22Rv1 (cell line): Measurements from ENCODE around the gene AIG1.

Source experiments
- H3K27ac ChIP-seq: fragments of 450-650 bp; 2 replicates; pipeline ENCODE4 v1.5.1; 2017
- CTCF ChIP-seq: fragments of 450-650 bp; IDR thresholded peaks from 2 replicates; pipeline ENCODE4 v1.5.1; 2017; ENCODE audit warnings: mild to moderate bottlenecking
- ZFX ChIP-seq: fragments of 450-650 bp; IDR thresholded peaks from 2 replicates; pipeline ENCODE4 v1.6.1; 2017; ENCODE audit warnings: antibody characterized with exemption, borderline replicate concordance

The AIG1 gene

DNA sequence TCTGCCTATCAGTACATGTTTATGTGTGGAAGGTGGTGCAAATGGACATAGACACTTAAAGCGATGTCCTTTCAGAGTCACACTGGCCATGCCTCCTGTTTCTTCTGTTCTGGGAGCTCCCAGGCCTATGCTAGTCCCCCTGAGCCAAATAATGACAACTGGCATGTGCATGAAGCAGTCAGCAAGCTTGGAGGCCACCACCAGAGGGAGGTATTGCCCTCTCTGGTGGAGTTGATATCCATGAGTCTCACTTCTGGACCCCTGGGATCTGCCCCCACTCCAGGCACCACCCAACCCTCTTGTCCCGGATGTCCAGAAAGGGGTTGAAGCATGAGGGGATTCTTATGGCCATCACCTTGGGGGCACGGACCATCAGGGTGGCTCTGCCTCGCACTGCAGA, 172.2 kb downstream of the AIG1 start:
- TF ChIP-seq ZFX, result no peak
- TF ChIP-seq CTCF, result peak; percentile 73
- H3K27ac ChIP-seq, result no peak overlapping the region

- TF ChIP-seq ZFX (no peak), CTCF (no peak)
Observed at GRCh38 chr6:143233554-143234285, 173.0 kb downstream of the AIG1 start.

GRCh38 chr6:143234734-143235133, 174.0 kb downstream of the AIG1 start:
- no peak overlapping the region for H3K27ac ChIP-seq
- TF ChIP-seq CTCF (no peak), ZFX (no peak)

More at GRCh38 chr6:143233554-143234285, 173.0 kb downstream of the AIG1 start:
- no peak overlapping the region for H3K27ac ChIP-seq

DNA sequence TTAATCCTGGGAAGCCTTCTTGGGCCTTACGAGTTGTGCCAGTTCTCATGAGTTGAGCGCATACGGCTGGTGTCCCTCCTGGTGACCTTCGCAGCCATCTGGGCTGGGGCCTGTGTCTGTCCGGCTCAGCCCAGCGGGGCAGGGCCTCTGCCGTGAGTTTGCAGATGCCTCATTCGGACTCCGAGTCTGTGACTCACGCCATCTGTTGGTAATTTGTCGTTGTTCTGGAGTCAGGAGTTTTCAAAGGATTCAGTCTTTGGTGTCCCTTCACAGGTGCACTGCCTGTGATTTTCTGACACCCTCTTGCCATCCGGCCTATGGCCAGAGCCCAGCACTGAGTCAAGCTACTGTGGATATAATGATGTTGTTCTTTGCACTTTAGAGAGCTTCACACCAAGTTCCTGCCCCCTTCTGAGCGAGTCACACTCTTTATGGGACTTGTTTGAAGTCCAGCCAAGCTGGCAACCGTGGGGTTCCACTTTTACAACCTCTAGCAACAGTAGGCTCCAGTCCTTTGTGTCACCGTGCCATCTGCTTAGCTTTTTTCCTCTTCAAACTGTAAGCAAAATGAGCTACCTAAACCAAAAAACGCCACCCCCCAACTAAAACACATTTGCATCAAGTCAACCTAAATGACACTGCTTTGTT, 175.6 kb downstream of the AIG1 start:
- TF ChIP-seq CTCF, result no peak
- no peak for TF ChIP-seq ZFX
- no peak overlapping the region for H3K27ac ChIP-seq

DNA sequence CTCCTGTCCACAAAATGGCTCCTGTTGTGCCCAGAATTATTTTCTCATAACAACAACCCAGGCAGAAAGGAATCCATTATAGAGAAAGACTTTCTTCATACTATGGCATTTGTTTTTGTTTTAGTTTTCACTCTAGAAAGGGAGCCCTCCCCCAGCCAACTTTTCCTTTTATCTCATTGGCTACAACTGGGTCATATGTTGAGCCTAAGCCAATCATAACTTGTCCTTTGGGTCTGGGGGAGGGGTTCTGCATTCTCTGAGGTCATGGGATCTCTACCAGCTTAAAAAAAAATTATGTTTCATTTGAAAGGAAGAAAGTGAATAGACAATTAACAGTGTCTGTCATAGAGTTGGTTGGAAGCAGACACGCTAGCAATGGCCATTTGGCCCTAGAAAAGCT, 177.6 kb downstream of the AIG1 start:
- no peak overlapping the region for H3K27ac ChIP-seq
- TF ChIP-seq ZFX, result no peak
- no peak for TF ChIP-seq CTCF

DNA sequence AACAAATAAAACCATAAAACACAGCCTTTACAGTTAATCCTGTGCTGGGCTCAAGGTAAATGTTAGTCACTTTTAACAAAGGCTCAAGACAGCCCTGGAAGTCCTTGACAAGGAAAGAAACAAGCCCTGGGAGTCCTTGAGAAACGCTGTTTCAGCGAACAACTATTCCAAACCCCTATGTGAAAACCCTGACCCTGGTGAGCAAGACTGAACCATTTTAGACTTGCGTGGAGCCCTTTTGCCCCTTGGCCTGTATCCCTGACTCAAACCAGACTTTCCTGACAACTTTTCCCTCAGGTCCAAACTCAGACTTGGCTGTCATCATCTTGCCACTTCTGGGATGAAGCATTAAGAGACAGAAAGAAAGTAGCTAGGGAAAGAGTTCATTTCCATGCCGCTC, 180.4 kb downstream of the AIG1 start:
- no peak overlapping the region for H3K27ac ChIP-seq
- TF ChIP-seq CTCF (no peak), ZFX (no peak)

DNA sequence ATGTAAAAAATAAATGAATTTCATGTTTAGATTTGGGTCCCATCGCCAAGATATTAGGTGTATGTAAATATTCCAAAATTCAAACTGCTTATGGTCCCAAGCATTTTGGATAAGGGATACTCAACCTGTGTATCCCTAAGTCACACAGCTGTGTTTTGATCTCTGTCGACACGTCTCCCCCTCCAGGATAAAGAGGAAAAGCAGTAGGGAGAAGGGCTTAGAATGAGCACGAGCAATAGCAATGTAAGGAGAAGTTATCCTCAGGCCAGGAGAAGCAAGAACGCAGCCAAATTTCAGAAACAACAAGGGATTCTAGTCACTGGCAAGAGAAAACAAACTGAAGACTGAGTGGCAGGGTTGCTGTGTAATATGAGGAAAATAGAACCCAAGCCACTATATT, 181.2 kb downstream of the AIG1 start:
- no peak overlapping the region for H3K27ac ChIP-seq

More for the DNA sequence above, 181.2 kb downstream of the AIG1 start:
- TF ChIP-seq CTCF, result no peak
